Endodermal cell (in vitro differentiated cells): ENCODE measurements around the gene KITLG. TPM values are rescaled to one million over a fixed set of nuclear protein-coding genes. Genes with fewer than 3 reads are reported as not detected.

ENCODE experiments used
- DNase-seq: peaks from one replicate; pipeline ENCODE4 v3.0.0-alpha.2; 2017
- H3K27ac ChIP-seq: 2 replicates; pipeline ENCODE4 v1.5.1; 2013; ENCODE audit warnings: mild to moderate bottlenecking, low read depth, low read length, moderate library complexity
- H3K27me3 ChIP-seq: 2 replicates; pipeline ENCODE4 v1.6.1; 2013; ENCODE audit warnings: mild to moderate bottlenecking, low read length, moderate library complexity; ENCODE audit not compliant: insufficient read depth, control insufficient read depth, poor library complexity, severe bottlenecking
- H3K36me3 ChIP-seq: 2 replicates; pipeline ENCODE4 v1.7.0; 2013; ENCODE audit warnings: mild to moderate bottlenecking, low read length, moderate library complexity; ENCODE audit not compliant: control insufficient read depth, insufficient read depth
- H3K4me1 ChIP-seq: one replicate; pipeline ENCODE4 v1.7.0; 2013; ENCODE audit warnings: low read length; ENCODE audit not compliant: control insufficient read depth, insufficient read depth
- H3K4me3 ChIP-seq: 2 replicates; pipeline ENCODE4 v1.5.1; 2013; ENCODE audit warnings: mild to moderate bottlenecking, low read length, moderate library complexity
- H3K9ac ChIP-seq: 2 replicates; pipeline ENCODE4 v1.6.1; 2013; ENCODE audit warnings: mild to moderate bottlenecking, low read length, moderate library complexity; ENCODE audit not compliant: poor library complexity, severe bottlenecking; ENCODE audit errors: extremely low read depth
- H3K9me3 ChIP-seq: 2 replicates; pipeline ENCODE4 v1.6.1; 2013; ENCODE audit warnings: mild to moderate bottlenecking, low read length, moderate library complexity; ENCODE audit not compliant: control insufficient read depth
- H3K27ac Mint-ChIP-seq: 2 replicates; pipeline ENCODE4 v1.8.0; 2020; ENCODE audit warnings: mixed read lengths
- H3K27me3 Mint-ChIP-seq: 2 replicates; pipeline ENCODE4 v1.8.0; 2021; ENCODE audit warnings: mild to moderate bottlenecking, mixed read lengths; ENCODE audit not compliant: insufficient read depth
- H3K36me3 Mint-ChIP-seq: 2 replicates; pipeline ENCODE4 v1.8.0; 2020; ENCODE audit warnings: low read depth, mixed read lengths
- H3K4me1 Mint-ChIP-seq: 2 replicates; pipeline ENCODE4 v1.8.0; 2020; ENCODE audit warnings: mixed read lengths
- H3K4me3 Mint-ChIP-seq: 2 replicates; pipeline ENCODE4 v1.8.0; 2020; ENCODE audit warnings: mild to moderate bottlenecking, moderate library complexity, mixed read lengths
- H3K9me3 Mint-ChIP-seq: 2 replicates; pipeline ENCODE4 v1.8.0; 2020; ENCODE audit warnings: mild to moderate bottlenecking, mixed read lengths
- CTCF ChIP-seq: fragments of 200-600 bp; sonication (generic); conservative IDR thresholded peaks from 2 replicates; pipeline ENCODE4 v1.5.0; 2021; ENCODE audit warnings: antibody characterized with exemption, mild to moderate bottlenecking
- WGBS, 2 experiments: methylation state at CpG; one replicate each; pipeline versions ENCODE4 v1.1.5 to v1.1.7; 2013; ENCODE audit warnings: missing lambda C conversion rate in 2 of 2, mixed read lengths in 1 of 2; ENCODE audit not compliant: insufficient coverage in 1 of 2, insufficient read length in 1 of 2; 5-methylcytosine and 5-hydroxymethylcytosine counted together
- total RNA-seq, 2 donors: library from RNA; stranded (reverse); fragmentation: NEBNext Ultra II Directional in 1 of 2; extraction: Animal tissue kit (Norgen Biotek cat#: 25700) in 1 of 2; gene quantifications; 2 replicates in 1 of 2; 3 replicates in 1 of 2; pipeline ENCODE4 v1.2.1, GENCODE V29; 2021

Gene KITLG
- total RNA-seq, 2 donors from 2014 or later, result 7.0 to 14.3 TPM

- Histone ChIP-seq H3K9ac (no peak overlapping the region), H3K36me3 (no peaks in the 10 kb centered on the region), H3K27ac (no peak overlapping the region), H3K4me3 (no peak overlapping the region), H3K9me3 (no peaks in the 10 kb centered on the region), H3K4me1 (no peaks in the 10 kb centered on the region), H3K27me3 (peaks cover 17% of the 10 kb centered on the region)
- Mint-ChIP-seq H3K36me3 (no peaks in the 10 kb centered on the region), H3K27me3 (peaks cover 9% of the 10 kb centered on the region), H3K4me1 (peaks cover 23% of the 10 kb centered on the region), H3K27ac (no peak overlapping the region), H3K9me3 (no peaks in the 10 kb centered on the region), H3K4me3 (no peak overlapping the region)
- 67 to 71% methylated on average over 1 of the region's 1 CpG for WGBS, 2 experiments
- peak; percentile 63 for DNase-seq
- TF ChIP-seq CTCF, result no peak
Observed at GRCh38 chr12:88570103-88570502, 10.2 kb downstream of the KITLG start.

GRCh38 chr12:88566430-88566829 lies 13.8 kb downstream of the KITLG start:
- no peak overlapping the region for H3K27ac ChIP-seq
- H3K27ac Mint-ChIP-seq, result no peak overlapping the region
- no peaks in the 10 kb centered on the region for H3K9me3 ChIP-seq
- H3K4me1 ChIP-seq, result peaks cover 4% of the 10 kb centered on the region
- DNase-seq, result no peak
- H3K36me3 ChIP-seq, result no peaks in the 10 kb centered on the region
- TF ChIP-seq CTCF, result no peak
- H3K9me3 Mint-ChIP-seq, result no peaks in the 10 kb centered on the region
- no peak overlapping the region for H3K4me3 ChIP-seq
- no peaks in the 10 kb centered on the region for H3K36me3 Mint-ChIP-seq
- H3K27me3 Mint-ChIP-seq, result no peaks in the 10 kb centered on the region
- no peaks in the 10 kb centered on the region for H3K27me3 ChIP-seq
- WGBS, 2 experiments, result 83 to 100% methylated on average over 1 to 4 of the region's 4 CpGs
- H3K4me3 Mint-ChIP-seq, result no peak overlapping the region
- H3K4me1 Mint-ChIP-seq, result peaks cover 16% of the 10 kb centered on the region
- H3K9ac ChIP-seq, result no peak overlapping the region

GRCh38 chr12:88562846-88563582 lies 17.3 kb downstream of the KITLG start:
- H3K36me3 Mint-ChIP-seq, result no peaks in the 10 kb centered on the region
- no peak overlapping the region for H3K9ac ChIP-seq
- no peak overlapping the region for H3K27ac Mint-ChIP-seq
- H3K4me1 Mint-ChIP-seq, result peaks cover 13% of the 10 kb centered on the region
- H3K9me3 ChIP-seq, result no peaks in the 10 kb centered on the region
- DNase-seq, result no peak
- no peak overlapping the region for H3K4me3 Mint-ChIP-seq
- no peaks in the 10 kb centered on the region for H3K27me3 Mint-ChIP-seq
- peaks cover 4% of the 10 kb centered on the region for H3K4me1 ChIP-seq
- no peak for TF ChIP-seq CTCF
- H3K9me3 Mint-ChIP-seq, result no peaks in the 10 kb centered on the region
- H3K4me3 ChIP-seq, result no peak overlapping the region
- H3K27ac ChIP-seq, result no peak overlapping the region
- 94 to 96% methylated on average over 2 to 4 of the region's 4 CpGs for WGBS, 2 experiments
- H3K27me3 ChIP-seq, result no peaks in the 10 kb centered on the region
- no peaks in the 10 kb centered on the region for H3K36me3 ChIP-seq
